Fibroblast of peridontal ligament (primary cell): Measurements from ENCODE around the gene HOXC11.
A peak's percentile ranks its signal among the peaks of the same experiment; 100 is the strongest.

Experiments used
- DNase-seq: peaks from one replicate; pipeline ENCODE4 v3.0.0-alpha.2; 2010; ENCODE audit errors: extremely low read depth

The HOXC11 gene

DNA sequence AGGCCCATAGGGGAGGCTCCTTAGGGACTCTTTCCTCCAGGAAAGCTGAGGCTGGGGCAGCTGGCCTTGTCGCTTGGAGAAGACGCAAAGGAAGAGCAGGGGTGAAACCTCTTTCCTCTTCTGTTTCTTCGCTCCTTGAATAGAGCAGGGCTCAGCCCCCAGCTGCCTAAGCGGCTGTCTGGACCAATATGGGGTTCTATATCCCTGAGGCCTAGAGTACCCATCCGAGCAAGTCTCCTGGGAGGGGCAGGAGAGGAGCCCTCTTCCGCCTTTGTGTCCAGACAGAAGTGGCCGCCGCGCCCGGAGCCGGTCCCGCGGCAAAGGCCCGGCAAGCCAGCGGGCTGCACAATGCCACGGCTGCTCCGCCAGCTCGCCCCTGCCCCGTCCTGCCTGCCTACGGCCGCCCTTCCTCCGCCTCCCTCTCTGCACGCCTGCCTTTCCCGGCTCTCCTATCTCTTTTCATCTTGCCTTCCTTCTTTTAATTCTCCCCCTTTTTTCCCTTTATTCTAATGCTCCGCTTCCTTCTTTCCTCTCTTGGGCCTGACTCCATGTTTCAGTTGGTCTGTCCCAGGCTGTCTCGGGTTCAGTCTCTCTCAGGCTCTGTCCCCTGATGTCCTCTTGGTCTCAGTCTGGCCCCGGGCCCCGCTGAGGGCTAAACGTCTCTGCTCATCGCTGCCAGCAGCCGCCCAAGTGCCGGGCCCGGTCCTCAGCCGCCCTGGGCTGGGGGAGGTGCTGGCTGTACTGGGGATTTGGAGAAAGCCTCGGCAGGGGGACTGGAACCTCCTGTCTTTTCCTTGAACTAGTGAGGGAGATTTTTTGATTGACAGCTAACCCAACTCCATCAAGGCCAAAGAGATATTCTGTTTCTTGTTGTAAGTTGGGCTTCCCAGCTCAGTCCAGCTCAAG lies 24.5 kb downstream of the HOXC11 start:
- no peak for DNase-seq

DNA sequence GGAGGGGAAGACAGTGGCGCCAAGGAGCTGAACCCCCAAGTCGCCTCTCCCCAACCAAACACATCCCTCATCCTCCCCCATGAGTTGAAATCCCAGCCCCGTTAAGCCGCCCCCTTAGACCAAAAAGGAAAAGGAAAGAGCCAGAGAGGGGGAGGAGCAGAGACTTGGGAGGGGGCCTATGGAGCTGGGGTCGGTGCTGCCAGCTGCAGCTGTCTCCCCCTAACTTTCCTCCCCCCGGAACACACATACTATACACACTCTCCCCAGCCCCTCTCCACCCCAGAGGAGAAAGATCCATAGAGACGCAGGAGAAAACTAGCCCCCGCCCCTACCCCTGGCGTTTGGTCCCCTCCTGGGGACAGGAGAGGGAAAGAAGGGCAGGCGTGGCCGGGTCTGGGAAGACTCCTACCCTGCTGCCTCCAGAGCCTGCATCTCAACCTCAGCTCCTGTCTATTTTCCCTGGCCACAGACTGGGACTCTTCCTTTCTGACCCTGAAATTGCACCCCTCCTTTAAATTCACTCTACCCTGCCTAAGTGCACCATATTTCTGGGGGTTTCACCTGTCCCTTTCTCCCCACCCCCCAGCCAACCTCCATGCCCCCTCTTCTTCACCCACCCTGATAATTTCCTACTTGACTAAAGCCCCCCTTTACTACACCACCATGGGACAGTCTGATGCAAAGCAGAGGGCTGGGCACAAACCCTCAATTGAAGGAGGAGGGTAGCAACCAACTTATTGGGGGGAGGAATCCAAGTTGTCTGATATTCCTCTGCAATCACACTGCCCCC lies 25.4 kb downstream of the HOXC11 start:
- no peak for DNase-seq

- no peak for DNase-seq
Observed at GRCh38 chr12:53998900-53999236, 25.9 kb downstream of the HOXC11 start.

GRCh38 chr12:53999559-54000115 lies 26.7 kb downstream of the HOXC11 start:
- no peak for DNase-seq

DNA sequence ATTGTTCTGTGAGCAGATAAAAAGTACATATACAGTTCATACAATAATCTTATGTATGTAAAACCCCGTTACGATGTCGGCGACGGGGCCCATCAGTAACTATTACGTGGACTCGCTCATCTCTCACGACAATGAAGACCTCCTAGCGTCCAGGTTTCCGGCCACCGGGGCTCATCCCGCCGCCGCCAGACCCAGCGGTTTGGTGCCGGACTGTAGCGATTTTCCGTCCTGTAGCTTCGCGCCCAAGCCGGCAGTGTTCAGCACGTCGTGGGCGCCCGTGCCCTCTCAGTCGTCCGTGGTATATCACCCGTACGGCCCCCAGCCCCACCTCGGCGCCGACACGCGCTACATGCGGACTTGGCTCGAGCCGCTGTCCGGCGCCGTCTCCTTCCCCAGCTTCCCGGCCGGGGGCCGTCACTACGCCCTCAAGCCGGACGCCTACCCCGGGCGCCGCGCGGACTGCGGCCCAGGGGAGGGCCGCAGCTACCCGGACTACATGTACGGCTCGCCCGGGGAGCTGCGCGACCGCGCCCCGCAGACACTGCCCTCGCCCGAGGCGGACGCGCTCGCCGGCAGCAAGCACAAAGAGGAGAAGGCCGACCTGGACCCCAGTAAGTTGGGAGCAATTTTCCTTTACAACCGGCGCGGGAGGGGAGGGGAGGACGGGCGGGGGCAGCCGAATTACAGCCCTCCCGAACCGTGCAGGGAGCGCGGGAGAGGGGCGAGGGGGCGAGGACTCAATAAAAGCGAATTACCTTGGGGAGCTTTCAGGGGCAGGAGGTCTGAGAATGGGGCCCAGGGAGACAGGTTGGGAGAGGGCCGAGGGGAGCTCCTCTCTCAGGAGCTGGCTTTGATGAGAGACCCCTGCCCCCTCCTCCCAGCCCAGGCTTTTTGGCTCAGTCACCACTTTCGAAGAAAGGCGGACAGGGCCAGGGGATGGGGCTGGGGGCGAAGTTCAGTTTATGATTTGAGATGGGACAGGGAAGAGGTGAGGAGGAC lies 27.5 kb downstream of the HOXC11 start, which contains the start of gene HOXC9:
Gene HOXC9 (plus strand): TSS at position 46 of the 999 bp plus-strand sequence. CDS start 28 bp downstream, at position 74.
- no peak for DNase-seq

GRCh38 chr12:54001283-54002187 lies 28.6 kb downstream of the HOXC11 start:
- DNase-seq = no peak

GRCh38 chr12:54002278-54002914 lies 29.5 kb downstream of the HOXC11 start:
- no peak for DNase-seq

GRCh38 chr12:54002915-54003389 lies 30.0 kb downstream of the HOXC11 start:
- no peak for DNase-seq

- no peak for DNase-seq
Observed at GRCh38 chr12:54003625-54004024, 30.7 kb downstream of the HOXC11 start.

DNA sequence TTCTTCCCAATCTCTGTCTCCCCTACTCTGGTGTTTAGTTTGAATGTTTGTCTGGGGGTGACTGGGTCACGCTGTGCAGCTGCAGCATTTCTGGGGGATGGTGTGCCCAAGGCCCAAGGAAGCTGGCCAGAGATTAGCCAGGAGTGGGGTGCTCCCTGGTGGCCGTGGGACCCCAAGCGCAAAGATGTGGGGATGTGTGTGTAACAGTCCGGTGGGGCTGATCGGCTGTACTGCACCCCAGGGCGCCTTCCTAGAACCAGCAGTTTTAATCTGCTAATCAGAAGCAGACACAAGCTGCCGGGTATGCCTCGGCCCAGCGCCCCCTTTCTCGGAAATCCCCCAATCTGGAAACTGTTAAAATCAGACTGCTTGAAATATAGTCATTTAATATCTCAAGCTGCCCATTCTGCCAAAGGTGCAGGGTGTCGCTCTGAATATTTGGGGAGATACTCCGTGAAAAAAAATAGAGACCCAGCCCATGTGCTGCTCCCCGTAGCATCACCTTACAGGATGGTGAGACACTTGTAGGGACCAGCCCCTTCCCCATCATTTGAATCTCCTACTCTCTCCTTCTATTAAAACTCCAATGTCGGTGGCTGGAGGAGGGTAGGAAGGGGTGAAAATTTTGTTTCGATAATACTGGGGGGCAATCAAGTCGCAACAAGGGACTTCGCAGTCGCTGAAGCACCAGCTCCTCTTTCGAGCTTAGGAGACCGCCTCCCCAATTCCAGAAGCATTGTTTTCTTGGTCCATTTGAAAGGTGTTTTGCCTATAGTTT lies 31.3 kb downstream of the HOXC11 start:
- no peak for DNase-seq

DNA sequence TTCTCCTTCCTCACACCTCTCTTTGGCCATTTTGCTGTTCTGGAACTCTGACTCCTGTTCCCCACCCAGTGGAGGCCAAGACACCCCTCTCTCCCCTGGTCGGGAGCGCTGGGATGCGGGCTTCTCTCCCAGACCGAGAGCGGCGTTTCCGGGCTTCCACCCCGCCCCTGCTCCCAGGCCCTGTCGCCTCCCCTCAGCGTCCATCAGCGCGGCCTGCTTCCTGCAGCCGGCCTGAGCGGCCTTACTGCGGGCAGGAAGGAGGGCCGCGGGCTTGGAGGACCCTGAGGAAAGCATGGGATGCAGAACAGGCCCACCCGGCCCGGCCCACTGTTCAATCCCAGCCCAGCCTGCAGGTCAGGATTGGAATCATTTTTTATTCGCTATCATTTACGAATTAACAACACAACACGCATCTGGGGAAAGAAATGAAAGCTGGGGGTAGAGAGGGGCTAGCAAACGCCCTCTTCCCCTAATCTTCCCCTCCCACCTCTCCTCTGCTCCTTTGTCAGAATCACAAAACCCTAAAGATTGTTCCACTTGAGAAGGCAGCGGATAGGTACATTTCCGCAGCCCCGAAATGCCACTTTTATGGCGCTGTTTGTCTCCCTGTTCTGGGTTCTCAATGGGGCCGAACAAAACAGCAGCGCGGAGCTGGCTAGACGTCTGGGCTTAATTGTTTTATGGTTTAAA lies 32.1 kb downstream of the HOXC11 start:
- no peak for DNase-seq

DNA sequence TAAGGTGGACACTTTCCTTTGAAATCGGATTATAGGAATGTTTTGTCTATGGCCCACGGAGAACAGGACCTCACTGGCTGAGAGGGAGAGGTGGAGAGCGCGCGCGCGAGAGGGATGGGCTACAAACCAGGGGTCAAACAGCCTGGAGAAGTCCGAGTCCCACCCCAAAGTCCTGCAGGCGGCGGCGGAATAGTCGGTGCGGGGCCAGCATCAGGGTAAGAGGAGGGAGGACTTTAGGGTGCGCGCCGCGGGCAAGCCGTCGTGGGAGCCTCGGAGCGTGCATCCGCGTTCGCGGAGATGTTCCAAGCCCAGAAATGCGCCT lies 32.6 kb downstream of the HOXC11 start:
- no peak for DNase-seq

DNA sequence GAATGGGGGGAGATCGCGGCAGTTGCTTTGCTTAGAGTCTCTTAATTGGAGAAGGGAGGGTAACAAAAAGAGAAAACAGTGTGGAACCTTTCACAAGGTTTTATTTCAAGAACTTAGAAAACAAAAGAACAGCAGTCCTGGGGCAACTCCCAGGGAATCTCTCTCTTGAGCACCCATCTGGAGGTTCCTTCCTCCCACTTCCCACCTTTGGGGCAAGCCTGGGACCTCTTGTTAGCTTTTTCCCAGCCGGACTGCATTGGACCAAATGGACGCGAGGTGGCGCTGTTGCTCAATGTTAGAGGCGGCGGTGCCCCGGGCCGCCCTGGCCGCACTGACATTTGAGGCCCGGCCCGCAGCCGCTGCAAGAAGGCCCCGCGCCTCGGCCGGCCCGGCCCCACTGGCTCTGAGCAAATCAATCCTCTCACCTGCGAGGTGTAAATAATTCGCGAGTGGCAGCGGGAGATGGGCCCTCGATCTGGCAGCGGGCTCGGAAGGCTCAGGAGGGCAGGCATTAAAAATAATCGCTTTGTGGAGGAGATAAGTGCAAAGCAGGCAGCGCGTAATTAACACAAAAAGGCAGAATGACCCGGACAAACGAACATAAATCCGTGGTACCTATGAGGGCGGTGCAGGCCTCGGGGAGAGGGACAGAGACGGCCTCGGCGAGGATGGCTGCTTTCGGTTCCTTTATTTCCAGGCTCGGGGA lies 33.1 kb downstream of the HOXC11 start:
- DNase-seq = peak; percentile 77

DNA sequence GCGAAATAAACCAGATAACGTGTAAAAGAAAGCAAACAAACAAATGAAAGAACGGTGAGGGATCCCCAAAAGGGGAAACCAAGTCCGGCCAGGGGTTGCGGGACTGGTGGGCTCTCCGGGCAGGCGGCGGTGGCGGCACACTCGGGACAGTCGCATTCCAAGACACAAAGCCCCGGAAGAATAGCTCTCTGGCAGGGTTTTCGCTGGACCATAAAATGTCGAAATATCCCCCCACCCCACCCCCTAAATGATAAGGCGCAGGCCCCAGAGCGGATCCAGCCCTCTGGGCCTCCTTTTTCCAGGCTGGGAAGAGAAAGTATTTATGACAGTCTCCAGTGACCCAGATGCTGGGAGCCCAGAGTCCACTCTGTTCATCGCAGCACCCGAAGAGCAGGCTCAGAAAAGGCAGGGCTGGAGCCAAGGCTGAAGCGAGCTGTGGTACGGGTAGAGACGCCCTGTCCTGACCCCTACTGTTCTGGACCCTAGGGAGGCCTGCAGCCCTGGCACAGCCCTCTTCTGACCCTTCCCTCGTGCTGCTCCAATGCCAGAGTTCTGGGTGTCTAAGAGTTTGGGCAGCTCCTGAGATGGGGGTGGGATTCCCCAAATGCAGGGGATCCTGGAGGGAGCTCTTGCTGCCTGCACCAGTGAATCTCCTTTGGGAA lies 33.8 kb downstream of the HOXC11 start:
- no peak for DNase-seq

GRCh38 chr12:54007538-54008259 lies 34.8 kb downstream of the HOXC11 start:
- DNase-seq = no peak

- DNase-seq = no peak
Observed at GRCh38 chr12:54008260-54008552, 35.3 kb downstream of the HOXC11 start.
